WTC11 (cell line): Measurements from ENCODE around the gene DARS1. TPM values are rescaled to one million over a fixed set of nuclear protein-coding genes. Genes with fewer than 3 reads are reported as not detected.

ENCODE experiments used
- ATAC-seq: fragments of 200-7000 bp; cut with Tn5 transposase; 2 replicates; pipeline ENCODE4 v1.10.0; 2021; ENCODE audit warnings: mild to moderate bottlenecking, moderate library complexity
- CTCF ChIA-PET: fragments of 300-600 bp; sonication (Branson Sonifier 250); formaldehyde crosslinking; loops from one replicate; lab custom pipeline; 2021; ENCODE audit warnings: antibody characterized with exemption; lab: Charles Lee
- POLR2A ChIA-PET: fragments of 350-600 bp; sonication (Branson Sonifier 250); formaldehyde crosslinking; loops from one replicate; lab custom pipeline; 2021; ENCODE audit warnings: antibody characterized with exemption; lab: Charles Lee
- DNase-seq: peaks from one replicate; pipeline ENCODE4 v3.0.0; 2021; ENCODE audit warnings: low spot score
- H3K27ac Mint-ChIP-seq: 2 replicates; pipeline ENCODE4 v1.8.0; 2021; ENCODE audit warnings: mixed read lengths
- H3K27me3 Mint-ChIP-seq: 2 replicates; pipeline ENCODE4 v1.8.0; 2021; ENCODE audit warnings: low read depth, mild to moderate bottlenecking, moderate library complexity, mixed read lengths
- H3K36me3 Mint-ChIP-seq: 2 replicates; pipeline ENCODE4 v1.8.0; 2021; ENCODE audit warnings: mixed read lengths
- H3K4me1 Mint-ChIP-seq: 2 replicates; pipeline ENCODE4 v1.8.0; 2022; ENCODE audit warnings: mixed read lengths
- H3K4me3 Mint-ChIP-seq: 2 replicates; pipeline ENCODE4 v1.8.0; 2021; ENCODE audit warnings: mild to moderate bottlenecking, moderate library complexity, mixed read lengths
- H3K9me3 Mint-ChIP-seq: 2 replicates; pipeline ENCODE4 v1.8.0; 2021; ENCODE audit warnings: mixed read lengths
- ARID4B ChIP-seq: sonication (generic); formaldehyde crosslinking; IDR thresholded peaks from 2 replicates; pipeline ENCODE4 v1.8.0; 2023; ENCODE audit warnings: missing genetic modification reagents, mild to moderate bottlenecking, borderline replicate concordance
- E2F1 ChIP-seq: sonication (generic); formaldehyde crosslinking; IDR thresholded peaks from 2 replicates; pipeline ENCODE4 v1.8.0; 2022; ENCODE audit warnings: mild to moderate bottlenecking, missing genetic modification reagents
- E2F4 ChIP-seq: sonication (generic); formaldehyde crosslinking; IDR thresholded peaks from 2 replicates; pipeline ENCODE4 v1.8.1; 2022; ENCODE audit warnings: low read depth, mild to moderate bottlenecking, moderate library complexity, missing genetic modification reagents, borderline replicate concordance
- ETV6 ChIP-seq: sonication (generic); formaldehyde crosslinking; IDR thresholded peaks from 2 replicates; pipeline ENCODE4 v1.8.1; 2022; ENCODE audit warnings: mild to moderate bottlenecking, missing genetic modification reagents
- FOXK1 ChIP-seq: sonication (generic); formaldehyde crosslinking; IDR thresholded peaks from 2 replicates; pipeline ENCODE4 v1.8.0; 2022; ENCODE audit warnings: mild to moderate bottlenecking, moderate library complexity, missing genetic modification reagents
- JAZF1 ChIP-seq: fragments of 250-450 bp; sonication (Bioruptor Pico); IDR thresholded peaks from 2 replicates; pipeline ENCODE4 v1.9.0; 2021; ENCODE audit warnings: moderate library complexity, mild to moderate bottlenecking, inconsistent platforms
- MAX ChIP-seq: sonication (generic); formaldehyde crosslinking; IDR thresholded peaks from 2 replicates; pipeline ENCODE4 v1.8.0; 2022; ENCODE audit warnings: mild to moderate bottlenecking, missing genetic modification reagents
- MXD4 ChIP-seq: fragments of 250-450 bp; sonication (Bioruptor Pico); IDR thresholded peaks from 2 replicates; pipeline ENCODE4 v1.8.0; 2021; ENCODE audit warnings: mild to moderate bottlenecking, moderate library complexity, borderline replicate concordance
- MYBL2 ChIP-seq: sonication (generic); formaldehyde crosslinking; IDR thresholded peaks from 2 replicates; pipeline ENCODE4 v1.8.1; 2023; ENCODE audit warnings: mild to moderate bottlenecking, moderate library complexity, missing genetic modification reagents
- NFE2L1 ChIP-seq: sonication (generic); formaldehyde crosslinking; IDR thresholded peaks from 2 replicates; pipeline ENCODE4 v1.8.1; 2023; ENCODE audit warnings: missing genetic modification reagents
- PREB ChIP-seq: sonication (generic); formaldehyde crosslinking; IDR thresholded peaks from 2 replicates; pipeline ENCODE4 v1.8.1; 2022; ENCODE audit warnings: mild to moderate bottlenecking, missing genetic modification reagents, moderate library complexity, borderline replicate concordance
- PRRX2 ChIP-seq: fragments of 250-450 bp; sonication (Bioruptor Pico); IDR thresholded peaks from 2 replicates; pipeline ENCODE4 v1.8.0; 2021; ENCODE audit warnings: mild to moderate bottlenecking
- RELA ChIP-seq: sonication (generic); formaldehyde crosslinking; IDR thresholded peaks from 2 replicates; pipeline ENCODE4 v1.8.1; 2022; ENCODE audit warnings: missing genetic modification reagents, mild to moderate bottlenecking, borderline replicate concordance
- SMAD3 ChIP-seq: sonication (generic); formaldehyde crosslinking; IDR thresholded peaks from 2 replicates; pipeline ENCODE4 v1.8.0; 2022; ENCODE audit warnings: missing genetic modification reagents, mild to moderate bottlenecking, borderline replicate concordance
- TEAD1 ChIP-seq: sonication (generic); formaldehyde crosslinking; IDR thresholded peaks from 2 replicates; pipeline ENCODE4 v1.8.0; 2022; ENCODE audit warnings: mild to moderate bottlenecking, missing genetic modification reagents
- ZBTB21 ChIP-seq: sonication (generic); formaldehyde crosslinking; IDR thresholded peaks from 2 replicates; pipeline ENCODE4 v1.8.1; 2023; ENCODE audit warnings: mild to moderate bottlenecking, missing genetic modification reagents, borderline replicate concordance
- ZBTB43 ChIP-seq: sonication (generic); formaldehyde crosslinking; IDR thresholded peaks from 2 replicates; pipeline ENCODE4 v1.8.1; 2023; ENCODE audit warnings: mild to moderate bottlenecking, missing genetic modification reagents
- ZNF219 ChIP-seq: sonication (generic); formaldehyde crosslinking; IDR thresholded peaks from 2 replicates; pipeline ENCODE4 v1.8.0; 2023; ENCODE audit warnings: missing genetic modification reagents, mild to moderate bottlenecking, borderline replicate concordance
- ZNF263 ChIP-seq: sonication (generic); formaldehyde crosslinking; IDR thresholded peaks from 2 replicates; pipeline ENCODE4 v1.8.1; 2022; ENCODE audit warnings: low read depth, mild to moderate bottlenecking, moderate library complexity, missing genetic modification reagents
- ZNF416 ChIP-seq: fragments of 250-450 bp; sonication (Bioruptor Pico); IDR thresholded peaks from 2 replicates; pipeline ENCODE4 v1.9.0; 2021; ENCODE audit warnings: mild to moderate bottlenecking, inconsistent platforms
- total RNA-seq: library from RNA; stranded (reverse); gene quantifications from 3 replicates; pipeline ENCODE4 v1.2.3, GENCODE V29; 2021

The DARS1 gene
- total RNA-seq, 1 experiment from 2014 or later = 80.9 TPM

GRCh38 chr2:136025057-136025973 lies 39.9 kb upstream of the DARS1 start (continued):
- TF ChIP-seq ARID4B (CRISPR knock-in tag) (0 out of 2 replicates have a peak, but pooled peaks have one; percentile 79), ZNF416 (CRISPR knock-in tag) (no peak), ZBTB21 (no peak), JAZF1 (CRISPR knock-in tag) (no peak), FOXK1 (CRISPR knock-in tag) (peak; percentile 73), ETV6 (CRISPR knock-in tag) (0 out of 2 replicates have a peak, but pooled peaks have one; percentile 21), RELA (CRISPR knock-in tag) (no peak), SMAD3 (0 out of 2 replicates have a peak, but pooled peaks have one; percentile 36), ZNF219 (CRISPR knock-in tag) (no peak)
- TF ChIP-seq, all 79 proteins: peak for 8

- H3K27me3 Mint-ChIP-seq = peaks cover 6% of the 10 kb centered on the region; the same call in 1 of the 2 replicates
- TF ChIP-seq PRRX2 (CRISPR knock-in tag) (no peak), PREB (CRISPR knock-in tag) (no peak), MYBL2 (no peak), ZBTB43 (no peak), SMAD3 (no peak), ZNF219 (CRISPR knock-in tag) (no peak), E2F4 (CRISPR knock-in tag) (no peak), NFE2L1 (CRISPR knock-in tag) (no peak), ZNF263 (no peak), JAZF1 (CRISPR knock-in tag) (no peak), MXD4 (CRISPR knock-in tag) (no peak), E2F1 (no peak), MAX (no peak), TEAD1 (no peak)
- H3K27ac Mint-ChIP-seq = peak overlapping the region; percentile 87
- no peak for DNase-seq
- peaks cover 27% of the 10 kb centered on the region for H3K4me1 Mint-ChIP-seq
- POLR2A ChIA-PET = interaction anchor here (1.0 kb wide), 1 partner anchor 9 kb away, joined by 3 read pairs; no protein-coding TSS in a partner anchor
- H3K4me3 Mint-ChIP-seq = peak overlapping the region; percentile 70
- ATAC-seq = no peak
- no peaks in the 10 kb centered on the region for H3K9me3 Mint-ChIP-seq
- no peaks in the 10 kb centered on the region for H3K36me3 Mint-ChIP-seq
- CTCF ChIA-PET = interaction anchor here (0.9 to 1.4 kb wide), 2 partner anchors 10 to 357 kb away, joined by 3 read pairs; no protein-coding TSS in a partner anchor
Measured at GRCh38 chr2:136024616-136025015, 39.2 kb upstream of the DARS1 start.
